B cell (primary cell): ENCODE results near the gene TIMMDC1. TPM values are rescaled to one million over a fixed set of nuclear protein-coding genes. Genes with fewer than 3 reads are reported as not detected.

Experiments
- ATAC-seq: fragments of 200-7000 bp; cut with Tn5 transposase; one replicate; pipeline ENCODE4 v1.10.0; 2021; ENCODE audit warnings: low read depth, mild to moderate bottlenecking, moderate number of reproducible peaks, moderate library complexity
- CTCF ChIA-PET: fragments of 350-600 bp; sonication (Branson Sonifier 250); formaldehyde crosslinking; loops from one replicate; lab custom pipeline; 2021; ENCODE audit warnings: antibody characterized with exemption, inconsistent platforms; lab: Charles Lee
- POLR2A ChIA-PET: fragments of 350-600 bp; sonication (Branson Sonifier 250); formaldehyde crosslinking; loops from one replicate; lab custom pipeline; 2021; ENCODE audit warnings: antibody characterized with exemption; lab: Charles Lee
- DNase-seq: peaks from one replicate; pipeline ENCODE4 v3.0.0; 2013
- H2AFZ ChIP-seq: 2 replicates; pipeline ENCODE4 v1.6.1; 2012; ENCODE audit warnings: mild to moderate bottlenecking, low read depth, low read length; ENCODE audit not compliant: insufficient read depth, poor library complexity, severe bottlenecking
- H3K27ac ChIP-seq, 2 donors: 1 replicate in 1 of 2; 2 replicates in 1 of 2; pipeline ENCODE4 v1.5.1; 2012 to 2013; ENCODE audit warnings: low read length in 2 of 2, mild to moderate bottlenecking in 2 of 2, moderate library complexity in 1 of 2
- H3K27me3 ChIP-seq, 4 experiments: fragments of 200-600 bp in 1 of 4; sonication (generic) in 1 of 4; replicated peaks in 1 of 4; 1 replicate in 2 of 4; 2 replicates in 2 of 4; pipeline versions ENCODE4 v1.6.1 to v1.7.0; 2013 to 2016; ENCODE audit warnings: low read length in 3 of 4, mild to moderate bottlenecking in 2 of 4, mixed read lengths in 1 of 4, moderate library complexity in 1 of 4; ENCODE audit not compliant: insufficient read depth in 4 of 4, control insufficient read depth in 3 of 4; ENCODE audit errors: control extremely low read depth in 1 of 4
- H3K36me3 ChIP-seq, 2 experiments: replicated peaks in 1 of 2; 1 replicate in 1 of 2; 2 replicates in 1 of 2; pipeline versions ENCODE4 v1.6.1 to v1.7.1; 2013; ENCODE audit warnings: low read length in 1 of 2; ENCODE audit not compliant: insufficient read depth in 2 of 2, control insufficient read depth in 1 of 2; ENCODE audit errors: control extremely low read depth in 1 of 2, extremely low read depth in 1 of 2
- H3K4me1 ChIP-seq, 2 donors: fragments of 200-600 bp in 1 of 2; sonication (generic) in 1 of 2; 1 replicate in 1 of 2; 2 replicates in 1 of 2; pipeline versions ENCODE4 v1.5.1 to v1.6.1; 2013 to 2017; ENCODE audit warnings: low read length in 2 of 2; ENCODE audit not compliant: control insufficient read depth in 2 of 2, insufficient read depth in 2 of 2
- H3K4me2 ChIP-seq: replicated peaks from 2 replicates; pipeline ENCODE3; 2012; ENCODE audit warnings: mild to moderate bottlenecking, low read depth, low read length; ENCODE audit not compliant: poor library complexity, severe bottlenecking
- H3K4me3 ChIP-seq, 5 experiments: fragments of 200-600 bp in 1 of 5; sonication (generic) in 1 of 5; 1 replicate in 3 of 5; 2 replicates in 2 of 5; pipeline versions ENCODE4 v1.5.1 to v1.7.0; 2011 to 2016; ENCODE audit warnings: low read length in 4 of 5, mild to moderate bottlenecking in 4 of 5, low read depth in 2 of 5, control low read depth in 1 of 5, moderate library complexity in 1 of 5; ENCODE audit not compliant: insufficient read depth in 1 of 5; ENCODE audit errors: control extremely low read depth in 1 of 5, extremely low read depth in 1 of 5
- H3K79me2 ChIP-seq: fragments of 200-600 bp; sonication (generic); one replicate; pipeline ENCODE4 v1.6.0; 2016; ENCODE audit warnings: low read length; ENCODE audit not compliant: control insufficient read depth, insufficient read depth
- H3K9ac ChIP-seq: fragments of 200-600 bp; sonication (generic); 2 replicates; pipeline ENCODE4 v1.6.1; 2017; ENCODE audit warnings: mild to moderate bottlenecking, low read length, moderate library complexity
- H3K9me3 ChIP-seq, 3 donors: one replicate each; pipeline versions ENCODE4 v1.6.1 to v1.7.1; 2013; ENCODE audit warnings: low read length in 2 of 3; ENCODE audit not compliant: control insufficient read depth in 2 of 3, insufficient read depth in 1 of 3; ENCODE audit errors: control extremely low read depth in 1 of 3
- H4K20me1 ChIP-seq: 2 replicates; pipeline ENCODE4 v1.6.0; 2012; ENCODE audit warnings: mild to moderate bottlenecking, low read length; ENCODE audit not compliant: insufficient read depth, control insufficient read depth, poor library complexity, severe bottlenecking
- H3K27ac Mint-ChIP-seq: one replicate; pipeline ENCODE4 v1.8.0; 2021; ENCODE audit warnings: mixed read lengths
- H3K27me3 Mint-ChIP-seq: one replicate; pipeline ENCODE4 v1.8.0; 2021; ENCODE audit warnings: mixed read lengths
- H3K4me1 Mint-ChIP-seq: one replicate; pipeline ENCODE4 v1.8.0; 2021; ENCODE audit warnings: mixed read lengths
- H3K4me3 Mint-ChIP-seq: one replicate; pipeline ENCODE4 v1.8.0; 2021; ENCODE audit warnings: mixed read lengths
- H3K9me3 Mint-ChIP-seq: one replicate; pipeline ENCODE4 v1.8.0; 2022; ENCODE audit warnings: mixed read lengths; ENCODE audit not compliant: insufficient read depth
- EZH2 ChIP-seq: IDR thresholded peaks from 2 replicates; pipeline ENCODE4 v1.6.1; 2012; ENCODE audit warnings: borderline replicate concordance, low read depth, mild to moderate bottlenecking, moderate library complexity, low read length; ENCODE audit not compliant: insufficient read depth, poor library complexity, severe bottlenecking
- WGBS: methylation state at CpG from one replicate; pipeline ENCODE4 v1.1.5; 2013; ENCODE audit warnings: missing lambda C conversion rate; ENCODE audit not compliant: insufficient coverage; 5-methylcytosine and 5-hydroxymethylcytosine counted together
- intact Hi-C: fragments of 100-400 bp; cut with micrococcal nuclease; formaldehyde crosslinking; loops from one replicate; pipeline ENCODE4 v1.10.0; 2022
- polyA plus RNA-seq: library from polyadenylated mRNA; depleted of rRNA; stranded (reverse); fragments of >200 nt; gene quantifications from 2 replicates; pipeline ENCODE4 v1.2.3, GENCODE V29; 2012
- total RNA-seq, 2 donors: library from RNA; stranded (reverse); fragments of 120-200 nt in 1 of 2; gene quantifications; 1 replicate in 1 of 2; 2 replicates in 1 of 2; pipeline versions ENCODE4 v1.2.3 to v1.2.4, GENCODE V29; 2013 to 2022
- TF ChIP-seq, protein P1 (sequence below): fragments of 200-600 bp; IDR thresholded peaks from one replicate; pipeline ENCODE4 v1.8.0; 2022; ENCODE audit warnings: antibody characterized with exemption, mild to moderate bottlenecking

The TIMMDC1 gene
- total and polyA plus RNA-seq, 2 donors (not counting 1 experiment from before 2014, with no cell fraction given) = 50.5 to 58.5 TPM

DNA sequence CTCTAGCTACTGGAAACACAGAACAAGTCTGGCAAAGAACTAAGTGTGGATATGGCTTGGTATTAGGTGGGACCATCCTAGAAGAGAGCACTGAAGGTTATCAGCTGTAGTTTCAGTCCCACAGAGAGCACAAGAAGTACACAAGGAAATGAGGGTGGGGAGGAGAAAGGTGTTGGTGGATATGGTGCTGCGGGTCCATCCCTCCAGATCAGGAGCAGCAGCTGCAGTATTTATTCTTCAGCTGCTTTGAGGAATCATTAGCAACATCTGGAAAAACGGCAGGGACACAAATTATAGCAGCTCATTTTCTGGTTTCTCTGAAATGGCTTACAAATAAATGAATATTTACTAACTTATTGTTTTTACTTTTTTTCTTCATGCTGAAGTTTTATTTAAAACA, 32.1 kb downstream of the TIMMDC1 start:
- H3K79me2 ChIP-seq = no peaks in the 10 kb centered on the region
- 100% methylated on average over 1 of the region's 2 CpGs for WGBS
- no peak overlapping the region for H3K4me3 ChIP-seq
- Mint-ChIP-seq H3K4me3 (no peak overlapping the region), H3K27me3 (no peaks in the 10 kb centered on the region), H3K4me1 (peaks cover 9% of the 10 kb centered on the region), H3K9me3 (no peaks in the 10 kb centered on the region), H3K27ac (no peak overlapping the region)
- no peak overlapping the region for H2AFZ ChIP-seq
- POLR2A ChIA-PET = no interaction called here
- no peaks in the 10 kb centered on the region for H3K27me3 ChIP-seq
- no peak overlapping the region for H3K9ac ChIP-seq
- intact Hi-C loops = no loop called here
- no peaks in the 10 kb centered on the region for H3K9me3 ChIP-seq
- no peak overlapping the region for H3K27ac ChIP-seq
- H3K36me3 ChIP-seq = peaks cover under 1 to 26% of the 10 kb centered on the region in 2 experiments
- TF ChIP-seq, protein P1, sequence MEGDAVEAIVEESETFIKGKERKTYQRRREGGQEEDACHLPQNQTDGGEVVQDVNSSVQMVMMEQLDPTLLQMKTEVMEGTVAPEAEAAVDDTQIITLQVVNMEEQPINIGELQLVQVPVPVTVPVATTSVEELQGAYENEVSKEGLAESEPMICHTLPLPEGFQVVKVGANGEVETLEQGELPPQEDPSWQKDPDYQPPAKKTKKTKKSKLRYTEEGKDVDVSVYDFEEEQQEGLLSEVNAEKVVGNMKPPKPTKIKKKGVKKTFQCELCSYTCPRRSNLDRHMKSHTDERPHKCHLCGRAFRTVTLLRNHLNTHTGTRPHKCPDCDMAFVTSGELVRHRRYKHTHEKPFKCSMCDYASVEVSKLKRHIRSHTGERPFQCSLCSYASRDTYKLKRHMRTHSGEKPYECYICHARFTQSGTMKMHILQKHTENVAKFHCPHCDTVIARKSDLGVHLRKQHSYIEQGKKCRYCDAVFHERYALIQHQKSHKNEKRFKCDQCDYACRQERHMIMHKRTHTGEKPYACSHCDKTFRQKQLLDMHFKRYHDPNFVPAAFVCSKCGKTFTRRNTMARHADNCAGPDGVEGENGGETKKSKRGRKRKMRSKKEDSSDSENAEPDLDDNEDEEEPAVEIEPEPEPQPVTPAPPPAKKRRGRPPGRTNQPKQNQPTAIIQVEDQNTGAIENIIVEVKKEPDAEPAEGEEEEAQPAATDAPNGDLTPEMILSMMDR = no peak
- no peak for TF ChIP-seq EZH2
- H4K20me1 ChIP-seq = no peaks in the 10 kb centered on the region
- CTCF ChIA-PET = interaction anchor here (1.0 kb wide), 1 partner anchor 22 kb away, joined by 3 read pairs; no protein-coding TSS in a partner anchor
- no peak for DNase-seq
- no peak for ATAC-seq
- no peak overlapping the region for H3K4me2 ChIP-seq
- no peaks in the 10 kb centered on the region for H3K4me1 ChIP-seq

DNA sequence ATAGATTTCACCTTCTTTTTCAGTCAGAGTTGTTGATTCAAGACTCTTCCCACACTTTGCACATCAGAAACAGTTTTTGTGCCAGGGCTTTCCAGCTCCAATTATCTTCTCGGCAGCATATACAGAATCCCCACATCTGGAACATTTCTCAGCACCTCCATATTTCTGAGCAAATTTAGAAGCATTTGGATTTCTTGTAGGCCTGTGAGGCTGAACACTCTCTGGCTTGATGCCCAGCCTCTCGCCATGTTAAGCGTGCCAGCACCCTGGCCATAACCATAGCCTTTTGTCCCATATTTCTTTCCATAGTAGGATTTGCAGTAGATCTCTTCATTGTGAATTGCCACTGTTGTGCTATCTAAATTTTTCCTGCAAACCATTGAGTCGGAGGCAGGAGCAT, 32.8 kb downstream of the TIMMDC1 start:
- no peak overlapping the region for H3K4me3 ChIP-seq
- H4K20me1 ChIP-seq = no peaks in the 10 kb centered on the region
- H3K79me2 ChIP-seq = no peaks in the 10 kb centered on the region
- Mint-ChIP-seq H3K27ac (peak overlapping the region; percentile 3), H3K9me3 (no peaks in the 10 kb centered on the region), H3K4me1 (peaks cover 9% of the 10 kb centered on the region), H3K27me3 (no peaks in the 10 kb centered on the region), H3K4me3 (no peak overlapping the region)
- H2AFZ ChIP-seq = no peak overlapping the region
- H3K4me2 ChIP-seq = no peak overlapping the region
- no peak overlapping the region for H3K9ac ChIP-seq
- DNase-seq (no peak), ATAC-seq (no peak)
- peaks cover 0 to 24% of the 10 kb centered on the region in 2 experiments for H3K36me3 ChIP-seq
- H3K4me1 ChIP-seq = no peaks in the 10 kb centered on the region
- ChIA-PET CTCF (interaction anchor here (1.0 kb wide), 1 partner anchor 21 kb away, joined by 3 read pairs; no protein-coding TSS in a partner anchor), POLR2A (no interaction called here)
- TF ChIP-seq, protein P1 = no peak
- TF ChIP-seq EZH2 = no peak
- no peaks in the 10 kb centered on the region for H3K9me3 ChIP-seq
- no peaks in the 10 kb centered on the region for H3K27me3 ChIP-seq
- WGBS = no CpG with 5 or more reads among the region's 4 CpGs
- H3K27ac ChIP-seq = no peak overlapping the region
- intact Hi-C loops = no loop called here
